Heart left ventricle (tissue), 16 donors: ENCODE data around the gene ABCF3. TPM values are rescaled to one million over a fixed set of nuclear protein-coding genes. Genes with fewer than 3 reads are reported as not detected.

ENCODE experiments used
- ATAC-seq, 4 donors: fragments of 200-7000 bp; cut with Tn5 transposase; one replicate each; pipeline ENCODE4 v1.9.1; 2020 to 2022; ENCODE audit warnings: moderate library complexity in 4 of 4, mild to moderate bottlenecking in 3 of 4, moderate number of reproducible peaks in 1 of 4
- DNase-seq, 5 donors: peaks; one replicate each; pipeline ENCODE4 v3.0.0-alpha.2; 2020
- H3K27ac ChIP-seq, 12 donors: fragments of 200-600 bp; sonication (generic) in 4 of 12; one replicate each; pipeline versions ENCODE4 v1.5.0 to v1.8.0; 2016 to 2022; ENCODE audit warnings: mild to moderate bottlenecking in 2 of 12
- H3K27me3 ChIP-seq, 9 donors: fragments of 200-600 bp; sonication (generic) in 2 of 9; one replicate each; pipeline versions ENCODE4 v1.5.1 to v1.8.0; 2016 to 2022; ENCODE audit warnings: mild to moderate bottlenecking in 3 of 9
- H3K36me3 ChIP-seq, 9 donors: fragments of 200-600 bp; sonication (generic) in 2 of 9; one replicate each; pipeline versions ENCODE4 v1.5.0 to v1.8.0; 2018 to 2022; ENCODE audit warnings: mild to moderate bottlenecking in 2 of 9
- H3K4me1 ChIP-seq, 12 donors: fragments of 200-600 bp; sonication (generic) in 4 of 12; one replicate each; pipeline versions ENCODE4 v1.5.0 to v1.8.0; 2016 to 2022; ENCODE audit warnings: mild to moderate bottlenecking in 3 of 12
- H3K4me3 ChIP-seq, 12 donors: fragments of 200-600 bp; sonication (generic) in 4 of 12; one replicate each; pipeline versions ENCODE4 v1.5.0 to v1.8.0; 2017 to 2022; ENCODE audit warnings: mild to moderate bottlenecking in 9 of 12, moderate library complexity in 4 of 12
- H3K9me3 ChIP-seq, 12 donors: fragments of 200-600 bp; sonication (generic) in 4 of 12; one replicate each; pipeline versions ENCODE4 v1.5.0 to v1.8.0; 2016 to 2022; ENCODE audit warnings: mild to moderate bottlenecking in 1 of 12
- CTCF ChIP-seq, 12 donors: fragments of 200-600 bp; sonication (generic) in 4 of 12; IDR thresholded peaks; one replicate each; pipeline versions ENCODE4 v1.5.0 to v1.8.0; 2018 to 2022; ENCODE audit warnings: antibody characterized with exemption in 12 of 12, mild to moderate bottlenecking in 5 of 12
- POLR2A ChIP-seq, 2 donors: fragments of 450-650 bp; IDR thresholded peaks; one replicate each; pipeline ENCODE4 v1.6.1; 2017; ENCODE audit warnings: antibody characterized with exemption in 2 of 2, mild to moderate bottlenecking in 2 of 2, moderate library complexity in 2 of 2
- WGBS, 4 donors: extraction: QIAGEN DNeasy Blood & Tissue Kit in 2 of 4; methylation state at CpG; one replicate each; pipeline versions ENCODE4 v1.1.5 to v1.1.7; 2013 to 2018; 5-methylcytosine and 5-hydroxymethylcytosine counted together
- intact Hi-C, 10 donors: fragments of 100-400 bp; cut with DNase I; formaldehyde crosslinking; loops; one replicate each; pipeline versions ENCODE4 v1.11.1 to v1.14.2; 2022
- polyA plus RNA-seq, 2 donors: library from polyadenylated mRNA; stranded (reverse); fragments of 200-250 nt; gene quantifications; one replicate each; pipeline ENCODE4 v1.2.3, GENCODE V29; 2013
- total RNA-seq, 9 donors: library from RNA; depleted of rRNA in 2 of 9; stranded (reverse); fragments of >200 nt in 2 of 9; fragmentation: NEBNext Ultra II Directional in 3 of 9; extraction: Animal tissue kit (Norgen Biotek cat#: 25700) in 3 of 9; gene quantifications; one replicate each; pipeline versions ENCODE4 v1.1.0 to v1.2.4, GENCODE V29; 2016 to 2023
- donor health status: ischemic (EF 13 %, LVEDD 7.1; RV severe dilation, severe dysfunction).
- donor health status: healthy with polysubstance abuse.
- donor health status: DM: no; HTN: yes; CAD: no.
- donor health status: DM: no; HTN: no; CAD: no.
- donor health status: ischemic (EF 25% LVEDD 6.9; RV normal size, moderate dysfunction).
- donor health status: ischemic (EF 25% LVEDD 5.7; RV mildly dilated, moderate dysfunction).
- donor health status: healthy.
- donor health status: DM: yes; HTN: yes; CAD: no.
- donor health status: ischemic (EF 35%, LVEDD 5.7; RV mildly dilated, moderate dysfunction).
- donor health status: nonischemic (EF 11% LVEDD 7.7; RV severe dilation, severe dysfunction).
- donor health status: DM: yes; HTN: yes; CAD: no.
- donor health status: PGD.
- donor health status: ischemic (EF 29% LVEDD 5.4; RV normal size, mild dysfunction).
- donor health status: nonischemic (EF 23%, LVEDD 6.1; RV moderate dilation, normal function).

ABCF3 gene
- total and polyA plus RNA-seq, 11 donors, result 58.2 to 81.9 (median 69.2) TPM

- Histone ChIP-seq H3K27me3 (no peaks in the 10 kb centered on the region), H3K36me3 (peaks cover 0 to 75% (median 72%) of the 10 kb centered on the region in 9 donors), H3K4me3 (no peak overlapping the region), H3K9me3 (no peaks in the 10 kb centered on the region), H3K4me1 (peaks cover 0 to 15% (median 3%) of the 10 kb centered on the region in 12 donors), H3K27ac (no peak overlapping the region)
- DNase-seq (no peak), ATAC-seq (no peak)
- TF ChIP-seq CTCF (IDR thresholded peaks at IDR 0.05) (no peak), POLR2A (IDR thresholded peaks at IDR 0.05) (no peak)
- 72 to 87% (median 83%) methylated on average over 5 of the region's 5 CpGs for WGBS, 4 donors
- intact Hi-C loops, result loop anchor here in 5 of 10 donors (5.0 to 10.0 kb wide), 5 partner anchors 38 to 370 kb away; partner anchors contain the start of genes ALG3 (in 2 of the 5) and EEF1AKMT4 (in 2 of the 5)
These were observed 41.5 kb upstream of the ABCF3 start for GRCh38 chr3:184144505-184144904.

- intact Hi-C loops, result loop anchor here in 4 of 10 donors (5.0 to 10.0 kb wide), 4 partner anchors 92 to 370 kb away; partner anchors contain the start of genes ALG3 (in 2 of the 4) and EEF1AKMT4 (in 2 of the 4)
- peak in 1 of 5 donors; percentile 48 for DNase-seq
- peak overlapping the region in 1 of 12 donors; percentile 12 for H3K27ac ChIP-seq
These were observed 40.9 kb upstream of the ABCF3 start for GRCh38 chr3:184145111-184145524.

DNA sequence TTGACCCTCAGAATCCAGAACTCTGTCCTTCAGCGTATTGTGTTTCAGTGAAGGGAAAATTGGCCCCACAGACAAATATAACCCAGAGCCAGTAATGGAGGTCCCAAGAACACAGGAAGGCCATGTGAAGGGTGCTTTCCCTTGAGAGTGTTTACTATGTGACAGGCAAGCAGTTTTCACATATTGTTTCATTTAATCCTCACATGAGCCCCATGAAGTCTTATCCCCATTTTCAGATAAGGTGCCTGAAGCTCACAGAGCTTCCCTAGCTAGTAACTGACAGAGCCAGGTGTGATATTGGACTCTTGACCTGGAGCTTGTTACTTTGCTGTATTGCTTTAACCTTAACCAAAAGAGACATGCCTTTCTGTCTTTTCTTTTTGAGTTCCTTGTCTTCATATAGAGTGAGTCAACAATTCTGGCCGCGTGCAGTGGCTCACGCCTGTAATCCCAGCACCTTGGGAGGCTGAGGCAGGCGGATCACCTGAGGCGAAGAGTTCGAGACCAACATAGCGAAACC lies 40.2 kb upstream of the ABCF3 start:
- Histone ChIP-seq H3K36me3 (peaks cover 0 to 62% (median 59%) of the 10 kb centered on the region in 9 donors), H3K27me3 (no peaks in the 10 kb centered on the region), H3K9me3 (no peaks in the 10 kb centered on the region), H3K4me1 (peaks cover 0 to 15% (median 3%) of the 10 kb centered on the region in 12 donors), H3K27ac (no peak overlapping the region), H3K4me3 (no peak overlapping the region)
- intact Hi-C loops, result loop anchor here in 4 of 10 donors (5.0 to 10.0 kb wide), 4 partner anchors 91 to 369 kb away; partner anchors contain the start of genes ALG3 (in 2 of the 4) and EEF1AKMT4 (in 2 of the 4)
- DNase-seq (no peak), ATAC-seq (no peak)
- TF ChIP-seq POLR2A (IDR thresholded peaks at IDR 0.05) (no peak), CTCF (IDR thresholded peaks at IDR 0.05) (no peak)
- WGBS, 4 donors, result 86 to 95% (median 87%) methylated on average over 8 of the region's 8 CpGs

More at GRCh38 chr3:184145111-184145524, 40.9 kb upstream of the ABCF3 start:
- Histone ChIP-seq H3K4me1 (peaks cover 0 to 15% (median 3%) of the 10 kb centered on the region in 12 donors), H3K27me3 (no peaks in the 10 kb centered on the region), H3K4me3 (no peak overlapping the region), H3K36me3 (peaks cover 0 to 69% (median 66%) of the 10 kb centered on the region in 9 donors), H3K9me3 (no peaks in the 10 kb centered on the region)
- ATAC-seq, result peak; percentile 61 to 76 (median 64)
- TF ChIP-seq POLR2A (IDR thresholded peaks at IDR 0.05) (no peak), CTCF (IDR thresholded peaks at IDR 0.05) (peak in 11 of 12 donors; percentile 11 to 56 (median 40))
- 25 to 29% (median 29%) methylated on average over 4 of the region's 4 CpGs for WGBS, 4 donors

- Histone ChIP-seq H3K4me1 (peaks cover 0 to 15% (median 3%) of the 10 kb centered on the region in 12 donors), H3K9me3 (no peaks in the 10 kb centered on the region), H3K4me3 (no peak overlapping the region), H3K27me3 (no peaks in the 10 kb centered on the region), H3K27ac (no peak overlapping the region), H3K36me3 (peaks cover 0 to 40% (median 37%) of the 10 kb centered on the region in 9 donors)
- 70 to 87% (median 81%) methylated on average over 3 of the region's 3 CpGs for WGBS, 4 donors
- no peak for TF ChIP-seq CTCF (IDR thresholded peaks at IDR 0.05)
- ATAC-seq (no peak), DNase-seq (no peak)
- intact Hi-C loops, result loop anchor here in 4 of 10 donors (5.0 to 10.0 kb wide), 4 partner anchors 89 to 367 kb away; partner anchors contain the start of genes ALG3 (in 2 of the 4) and EEF1AKMT4 (in 2 of the 4)
These were observed 37.9 kb upstream of the ABCF3 start for GRCh38 chr3:184148076-184148475.
